ENCODE measurements around the gene CGB2. TPM values are rescaled to one million over a fixed set of nuclear protein-coding genes. Genes with fewer than 3 reads are reported as not detected.

Gene CGB2
- total and polyA plus RNA-seq, 2 of the 13 experiments (the other 11 are each of a cell fraction or from before 2014, with no cell fraction given) = not detected

DNA sequence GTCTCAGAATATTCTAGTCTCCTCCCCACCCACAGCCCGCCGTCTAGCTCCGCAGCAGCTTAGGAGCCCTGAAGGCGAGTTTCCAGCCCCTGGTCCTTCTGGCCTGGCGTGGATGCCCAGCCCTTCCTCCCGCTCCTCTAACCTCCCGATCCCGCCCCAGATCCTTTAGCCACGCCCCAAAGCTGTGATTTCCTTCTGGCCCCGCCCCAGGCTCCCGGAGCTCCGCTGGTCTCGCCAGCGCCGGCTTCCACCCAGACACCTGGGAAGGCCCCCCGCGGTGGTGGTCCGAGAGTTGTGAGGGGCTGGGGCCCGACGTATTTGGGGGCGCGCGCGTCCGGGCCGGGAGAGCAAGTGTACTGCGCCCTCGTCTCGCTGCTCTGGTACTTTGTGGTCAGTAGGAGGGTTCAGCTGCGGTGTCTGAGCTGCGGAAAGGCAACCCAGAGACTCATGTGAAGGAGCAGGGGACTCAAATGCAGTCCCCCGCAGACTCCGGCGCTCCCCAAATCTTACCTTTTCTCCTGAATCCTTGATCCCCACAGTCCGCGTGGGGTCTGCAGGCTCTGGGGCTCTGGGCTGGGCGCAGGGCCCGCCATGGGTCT lies 26.0 kb downstream of the CGB2 start, which contains the start of gene CGB7:
CGB7 (minus strand) TSS at position 114 of the 599 bp plus-strand sequence. CDS start 2,374 bp downstream, outside the sequence.
- Histone ChIP-seq H2AFZ (ENCODE audit: low read length) (peak within 1 kb of the TSS; percentile 72), H4K20me1 (ENCODE audit: insufficient read depth, low read length) (no peaks in the 10 kb centered on the region), H3K27ac (ENCODE audit: extremely low read length, insufficient read depth, low read length) (no peak within 1 kb of the TSS), H3K36me3 (replicated peaks in 1 of 2; ENCODE audit: control insufficient read depth in 1 of 2, insufficient read depth in 2 of 2, low read length in 2 of 2) (no peaks in the 10 kb centered on the region), H3K79me2 (ENCODE audit: insufficient read depth, low read length) (no peaks in the 10 kb centered on the region), H3K9me3 (ENCODE audit: low read length) (no peaks in the 10 kb centered on the region), H3K4me1 (ENCODE audit: insufficient read depth, low read length) (peaks cover 17% of the 10 kb centered on the region), H3K4me2 (ENCODE audit: low read depth, low read length) (peak within 1 kb of the TSS; percentile 93), H3K4me3 (replicated peaks in 1 of 3; ENCODE audit: insufficient read depth in 1 of 3, low read depth in 2 of 3, low read length in 3 of 3) (peak within 1 kb of the TSS; percentile 54 to 71 (median 63); a peak in 5 of 6 replicates), H3K9ac (ENCODE audit: insufficient read depth, low read depth, low read length) (no peak within 1 kb of the TSS), H3K27me3 (ENCODE audit: control insufficient read depth in 1 of 2, insufficient read depth in 2 of 2, low read length in 2 of 2) (peaks cover 11 to 48% of the 10 kb centered on the region in 2 experiments; a peak in 4 of 5 replicates)
- intact Hi-C loops (cut with micrococcal nuclease; ENCODE audit: unreplicated experiment) = no loop called here
- BruUV-seq (replicated peaks) = no TSS peak
- 5% methylated on average over 32 of the region's 38 CpGs for WGBS (ENCODE audit: low lambda C conversion rate)
- POLR2A ChIA-PET = no interaction called here
- peak; percentile 17 for DNase-seq (ENCODE audit: low spot score)
- no peak for FAIRE-seq
- peak; percentile 30; the same call in 2 of the 3 replicates for ATAC-seq
- CTCF ChIA-PET (ENCODE audit: low intra/inter-chr PET ratio, low total read pairs) = no interaction called here
- in situ Hi-C loops (cut with HindIII; ENCODE audit: extremely low pct_ligation_motif_present, low pct_unique_long_range_greater_than_20kb) = no loop called here
- TF ChIP-seq TOE1 (CRISPR knock-in tag; IDR thresholded peaks at IDR 0.05) = no peak
- peak; percentile 44; the same call in 1 of the 2 replicates for TF ChIP-seq GFI1 (CRISPR knock-in tag; IDR thresholded peaks at IDR 0.05; ENCODE audit: borderline replicate concordance)

DNA sequence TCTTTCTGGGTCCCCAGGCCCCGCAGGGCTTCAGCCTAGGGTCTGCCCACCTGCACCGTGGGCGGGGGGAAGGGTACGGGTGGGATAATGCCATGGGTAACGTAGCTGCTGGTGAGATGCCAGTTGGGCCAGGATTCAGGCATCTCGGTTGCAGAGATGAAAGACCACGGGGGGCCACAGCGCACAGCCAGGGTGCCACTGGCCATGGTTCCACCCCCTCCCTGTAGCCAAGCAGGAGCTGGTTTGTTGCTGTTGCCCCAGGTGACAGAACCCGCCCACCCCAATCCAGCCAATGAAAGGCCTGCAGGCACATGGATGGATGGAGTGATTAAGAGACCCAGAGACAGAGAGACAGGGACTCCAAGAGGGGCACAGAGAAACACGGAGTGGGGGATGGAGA lies 26.9 kb downstream of the CGB2 start:
- in situ Hi-C loops (cut with HindIII; ENCODE audit: extremely low pct_ligation_motif_present, low pct_unique_long_range_greater_than_20kb) = no loop called here
- Histone ChIP-seq H3K9me3 (ENCODE audit: low read length) (no peaks in the 10 kb centered on the region), H3K4me1 (ENCODE audit: insufficient read depth, low read length) (peaks cover 17% of the 10 kb centered on the region), H3K27me3 (ENCODE audit: control insufficient read depth in 1 of 2, insufficient read depth in 2 of 2, low read length in 2 of 2) (peaks cover 11 to 48% of the 10 kb centered on the region in 2 experiments; a peak in 4 of 5 replicates), H2AFZ (ENCODE audit: low read length) (no peak overlapping the region), H3K4me3 (replicated peaks in 1 of 3; ENCODE audit: insufficient read depth in 1 of 3, low read depth in 2 of 3, low read length in 3 of 3) (no peak overlapping the region), H3K79me2 (ENCODE audit: insufficient read depth, low read length) (no peaks in the 10 kb centered on the region), H3K4me2 (ENCODE audit: low read depth, low read length) (no peak overlapping the region), H4K20me1 (ENCODE audit: insufficient read depth, low read length) (no peaks in the 10 kb centered on the region), H3K9ac (ENCODE audit: insufficient read depth, low read depth, low read length) (no peak overlapping the region), H3K27ac (ENCODE audit: extremely low read length, insufficient read depth, low read length) (no peak overlapping the region), H3K36me3 (replicated peaks in 1 of 2; ENCODE audit: control insufficient read depth in 1 of 2, insufficient read depth in 2 of 2, low read length in 2 of 2) (no peaks in the 10 kb centered on the region)
- TF ChIP-seq, protein P1, sequence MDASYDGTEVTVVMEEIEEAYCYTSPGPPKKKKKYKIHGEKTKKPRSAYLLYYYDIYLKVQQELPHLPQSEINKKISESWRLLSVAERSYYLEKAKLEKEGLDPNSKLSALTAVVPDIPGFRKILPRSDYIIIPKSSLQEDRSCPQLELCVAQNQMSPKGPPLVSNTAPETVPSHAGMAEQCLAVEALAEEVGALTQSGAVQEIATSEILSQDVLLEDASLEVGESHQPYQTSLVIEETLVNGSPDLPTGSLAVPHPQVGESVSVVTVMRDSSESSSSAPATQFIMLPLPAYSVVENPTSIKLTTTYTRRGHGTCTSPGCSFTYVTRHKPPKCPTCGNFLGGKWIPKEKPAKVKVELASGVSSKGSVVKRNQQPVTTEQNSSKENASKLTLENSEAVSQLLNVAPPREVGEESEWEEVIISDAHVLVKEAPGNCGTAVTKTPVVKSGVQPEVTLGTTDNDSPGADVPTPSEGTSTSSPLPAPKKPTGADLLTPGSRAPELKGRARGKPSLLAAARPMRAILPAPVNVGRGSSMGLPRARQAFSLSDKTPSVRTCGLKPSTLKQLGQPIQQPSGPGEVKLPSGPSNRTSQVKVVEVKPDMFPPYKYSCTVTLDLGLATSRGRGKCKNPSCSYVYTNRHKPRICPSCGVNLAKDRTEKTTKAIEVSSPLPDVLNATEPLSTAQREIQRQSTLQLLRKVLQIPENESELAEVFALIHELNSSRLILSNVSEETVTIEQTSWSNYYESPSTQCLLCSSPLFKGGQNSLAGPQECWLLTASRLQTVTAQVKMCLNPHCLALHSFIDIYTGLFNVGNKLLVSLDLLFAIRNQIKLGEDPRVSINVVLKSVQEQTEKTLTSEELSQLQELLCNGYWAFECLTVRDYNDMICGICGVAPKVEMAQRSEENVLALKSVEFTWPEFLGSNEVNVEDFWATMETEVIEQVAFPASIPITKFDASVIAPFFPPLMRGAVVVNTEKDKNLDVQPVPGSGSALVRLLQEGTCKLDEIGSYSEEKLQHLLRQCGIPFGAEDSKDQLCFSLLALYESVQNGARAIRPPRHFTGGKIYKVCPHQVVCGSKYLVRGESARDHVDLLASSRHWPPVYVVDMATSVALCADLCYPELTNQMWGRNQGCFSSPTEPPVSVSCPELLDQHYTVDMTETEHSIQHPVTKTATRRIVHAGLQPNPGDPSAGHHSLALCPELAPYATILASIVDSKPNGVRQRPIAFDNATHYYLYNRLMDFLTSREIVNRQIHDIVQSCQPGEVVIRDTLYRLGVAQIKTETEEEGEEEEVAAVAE (CRISPR knock-in tag; IDR thresholded peaks at IDR 0.05; ENCODE audit: borderline replicate concordance) = 0 out of 2 replicates have a peak, but pooled peaks have one; percentile 46
- TF ChIP-seq NFE2L2 (IDR thresholded peaks at IDR 0.05; ENCODE audit: low read length) = no peak
- BruUV-seq (replicated peaks) = no TSS peak
- FAIRE-seq = no peak
- ATAC-seq = no peak
- ChIA-PET CTCF (ENCODE audit: low intra/inter-chr PET ratio, low total read pairs) (no interaction called here), POLR2A (no interaction called here)
- 25% methylated on average over 10 of the region's 10 CpGs for WGBS (ENCODE audit: low lambda C conversion rate)
- intact Hi-C loops (cut with micrococcal nuclease; ENCODE audit: unreplicated experiment) = no loop called here
- no peak for DNase-seq (ENCODE audit: low spot score)
